GM21723 (cell line): ENCODE data around the gene RADIL.
A peak's percentile ranks its signal among the peaks of the same experiment; 100 is the strongest.

Experiments used
- ATAC-seq: cut with Tn5 transposase; IDR thresholded peaks from one replicate; pipeline ENCODE4 v1.9.1; 2021; ENCODE audit warnings: mild to moderate bottlenecking, moderate library complexity; ENCODE audit not compliant: unreplicated experiment

Gene RADIL

DNA sequence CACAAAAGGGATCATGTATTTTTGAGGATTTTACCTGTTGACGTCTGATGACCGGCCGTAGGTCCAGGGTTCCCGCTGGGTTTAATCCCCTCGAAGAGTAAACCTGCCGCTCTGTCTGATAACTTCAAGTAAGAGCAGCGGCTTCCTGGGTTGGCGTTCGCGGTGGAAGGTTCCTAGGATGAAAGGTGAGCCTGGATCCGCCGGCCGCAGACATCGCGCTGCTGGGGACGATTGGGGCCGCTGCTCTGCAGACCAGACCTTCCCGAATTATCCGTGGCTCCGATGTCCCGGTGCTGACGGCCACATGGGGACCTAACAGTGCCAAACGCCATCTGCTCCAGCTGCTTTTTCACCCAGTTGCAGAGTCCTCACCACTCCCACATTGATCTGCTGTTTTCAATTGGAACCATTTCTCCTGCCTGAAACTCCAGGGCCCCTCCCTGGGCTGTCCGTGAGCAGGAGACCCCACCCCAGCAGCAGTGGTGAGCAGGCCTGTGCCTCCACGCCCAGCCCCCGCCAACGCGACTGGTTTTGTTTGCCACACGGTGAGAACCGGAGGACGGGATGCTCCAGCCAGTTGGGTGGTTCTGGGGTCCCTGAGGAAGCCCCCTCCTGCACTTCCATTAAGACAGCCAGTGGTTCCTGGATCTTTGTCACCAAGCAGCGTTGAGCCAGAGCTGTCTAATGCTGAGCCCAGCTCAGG lies 120.3 kb downstream of the RADIL start:
- no peak for ATAC-seq

DNA sequence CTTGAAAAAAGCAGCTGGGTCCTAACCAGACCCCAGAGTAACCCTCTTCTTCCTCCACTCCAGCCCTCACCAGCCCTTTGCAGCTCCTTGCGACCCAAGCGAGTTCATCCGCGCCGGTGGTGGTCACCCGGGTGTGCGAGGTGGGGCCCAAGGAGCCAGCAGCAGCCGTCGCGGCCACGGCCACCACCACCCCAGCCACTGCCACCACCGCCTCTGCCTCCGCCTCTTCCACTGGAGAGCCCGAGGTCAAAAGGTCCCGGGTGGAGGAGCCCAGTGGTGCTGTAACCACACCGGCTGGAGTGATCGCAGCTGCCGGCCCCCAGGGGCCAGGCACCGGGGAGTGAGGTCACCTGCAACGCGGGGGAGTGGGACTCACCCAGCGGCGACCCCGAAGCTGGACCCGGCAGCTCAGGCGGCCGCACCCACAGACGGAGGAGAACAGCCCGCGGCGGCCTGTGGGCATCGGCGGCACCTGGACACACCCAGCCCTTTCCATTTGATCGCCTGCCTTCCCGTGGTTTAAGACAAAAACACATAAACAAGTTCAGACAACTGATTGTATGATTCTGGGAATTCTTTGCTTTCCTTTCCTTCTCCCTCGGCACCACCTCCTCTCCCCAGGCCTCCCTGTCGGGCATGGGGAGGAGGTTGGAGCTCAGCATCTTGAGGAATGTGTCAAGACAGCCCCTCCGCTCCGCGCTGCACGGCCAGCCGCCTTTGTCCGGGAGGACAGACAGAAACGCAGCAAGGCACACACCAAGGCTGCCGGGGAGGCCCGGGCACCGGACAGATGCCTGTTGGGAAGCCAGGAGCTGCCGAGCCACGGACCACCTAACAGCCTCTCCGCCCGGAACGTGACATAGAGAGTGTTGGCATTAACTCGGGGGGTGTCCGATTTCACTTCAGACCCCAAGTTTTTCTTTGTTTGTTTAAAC lies 121.1 kb downstream of the RADIL start:
- ATAC-seq = no peak

DNA sequence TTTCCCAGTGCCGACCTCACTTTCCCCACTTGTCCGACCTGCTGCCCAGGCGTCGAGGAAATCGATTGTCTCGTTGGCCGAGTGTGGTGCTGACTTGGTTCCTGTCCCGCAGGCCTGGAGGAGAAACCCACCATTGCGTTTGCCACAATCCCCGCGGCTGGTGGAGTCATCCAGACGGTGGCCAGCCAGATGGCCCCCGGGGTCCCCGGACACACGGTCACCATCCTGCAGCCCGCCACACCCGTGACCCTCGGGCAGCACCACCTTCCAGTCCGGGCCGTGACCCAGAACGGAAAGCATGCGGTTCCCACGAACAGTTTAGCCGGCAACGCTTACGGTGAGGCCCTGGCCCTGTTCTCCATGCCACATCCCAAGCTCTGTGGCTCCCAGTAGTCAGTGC lies 122.6 kb downstream of the RADIL start:
- ATAC-seq = no peak

DNA sequence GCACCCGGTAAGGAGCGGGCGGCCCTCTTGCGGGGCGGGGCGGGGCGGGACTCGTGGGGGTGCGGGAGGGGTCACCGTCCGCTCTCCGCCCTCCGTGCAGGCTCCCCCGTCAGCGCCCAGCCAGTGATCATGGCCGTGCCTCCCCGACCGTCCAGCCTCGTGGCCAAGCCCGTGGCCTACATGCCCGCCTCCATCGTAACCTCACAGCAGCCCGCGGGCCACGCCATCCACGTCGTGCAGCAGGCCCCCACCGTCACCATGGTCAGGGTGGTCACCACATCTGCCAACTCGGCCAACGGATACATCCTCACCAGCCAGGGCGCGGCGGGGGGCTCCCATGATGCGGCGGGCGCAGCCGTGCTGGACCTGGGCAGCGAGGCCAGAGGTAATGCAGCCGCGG lies 124.3 kb downstream of the RADIL start:
- no peak for ATAC-seq

DNA sequence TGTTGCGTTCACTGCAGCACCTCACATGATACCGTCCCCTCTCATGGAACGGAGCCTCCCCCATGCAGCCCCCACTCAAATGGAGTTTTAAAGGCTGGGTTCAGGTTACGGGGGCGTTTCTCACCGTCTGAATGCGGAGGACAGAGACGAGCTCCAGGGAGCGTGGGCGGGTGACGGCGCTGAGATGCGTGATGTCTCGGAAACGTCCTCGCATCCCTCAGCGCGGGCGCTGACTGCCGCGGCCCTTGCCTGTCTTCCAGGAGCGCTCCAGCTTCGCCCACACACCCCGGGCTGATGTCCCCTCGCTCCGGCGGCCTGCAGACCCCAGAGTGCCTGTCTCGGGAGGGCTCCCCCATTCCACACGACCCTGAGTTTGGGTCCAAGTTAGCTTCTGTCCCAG lies 124.7 kb downstream of the RADIL start:
- no peak for ATAC-seq

DNA sequence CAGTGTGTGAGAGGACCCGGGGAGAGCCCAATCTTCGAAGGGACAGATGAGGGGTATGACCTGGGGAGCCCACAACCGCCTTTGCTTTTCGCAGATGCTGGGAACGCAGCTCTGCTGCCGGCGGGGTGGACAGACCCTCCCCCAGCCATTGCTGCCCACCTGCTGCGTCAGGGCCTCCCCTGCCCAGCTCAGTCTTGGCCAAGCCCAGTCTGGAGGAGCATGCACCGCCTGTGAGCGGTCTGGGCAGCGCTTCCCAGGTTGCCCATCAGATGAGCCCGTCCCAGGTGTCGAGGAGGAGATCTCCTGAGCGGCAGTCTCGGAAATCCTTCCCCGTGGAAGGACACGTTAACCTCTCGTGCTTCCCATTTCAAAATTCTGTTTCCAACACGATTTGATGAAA lies 125.4 kb downstream of the RADIL start:
- no peak for ATAC-seq

DNA sequence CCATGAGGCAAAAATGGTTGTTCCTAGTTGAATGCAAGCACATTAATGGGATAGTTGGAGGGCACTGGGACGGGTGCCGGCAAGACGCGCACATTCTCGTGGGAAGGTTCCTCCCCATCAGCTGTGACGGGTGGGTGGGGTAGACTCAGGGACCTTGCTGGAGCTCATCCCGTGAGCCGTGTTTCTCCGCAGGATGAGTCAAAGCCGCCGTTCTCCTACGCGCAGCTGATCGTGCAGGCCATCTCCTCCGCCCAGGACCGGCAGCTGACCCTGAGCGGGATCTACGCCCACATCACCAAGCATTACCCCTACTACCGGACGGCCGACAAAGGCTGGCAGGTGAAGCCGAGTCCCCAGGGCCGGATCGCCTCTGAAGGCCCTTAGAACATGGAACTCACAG lies 128.5 kb downstream of the RADIL start:
- no peak for ATAC-seq

DNA sequence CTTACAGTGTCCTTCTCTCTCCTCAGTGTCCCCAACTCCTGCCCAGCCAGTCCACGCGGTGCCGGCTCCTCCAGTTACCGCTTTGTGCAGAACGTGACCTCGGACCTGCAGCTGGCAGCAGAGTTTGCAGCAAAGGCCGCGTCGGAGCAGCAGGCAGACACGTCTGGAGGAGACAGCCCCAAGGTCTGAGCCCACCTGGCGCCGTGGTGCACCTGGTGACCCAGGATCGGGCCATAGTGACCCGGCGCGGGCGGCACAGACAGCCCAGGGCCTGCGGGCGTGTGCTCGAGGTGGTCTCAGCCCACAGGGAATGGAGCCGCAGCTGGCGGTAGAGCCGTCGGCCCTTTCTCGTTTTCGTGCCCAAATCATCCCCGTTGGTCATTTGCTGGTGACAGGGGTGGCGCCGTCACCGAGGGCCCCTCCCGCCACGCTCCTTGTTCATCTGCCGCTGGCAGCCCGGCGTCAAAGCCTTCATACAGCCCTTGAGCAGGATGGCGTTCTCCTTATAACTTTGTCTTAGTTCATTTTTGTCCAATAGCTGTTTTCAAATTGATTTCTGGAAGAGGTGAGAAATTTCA lies 129.0 kb downstream of the RADIL start:
- ATAC-seq = no peak

DNA sequence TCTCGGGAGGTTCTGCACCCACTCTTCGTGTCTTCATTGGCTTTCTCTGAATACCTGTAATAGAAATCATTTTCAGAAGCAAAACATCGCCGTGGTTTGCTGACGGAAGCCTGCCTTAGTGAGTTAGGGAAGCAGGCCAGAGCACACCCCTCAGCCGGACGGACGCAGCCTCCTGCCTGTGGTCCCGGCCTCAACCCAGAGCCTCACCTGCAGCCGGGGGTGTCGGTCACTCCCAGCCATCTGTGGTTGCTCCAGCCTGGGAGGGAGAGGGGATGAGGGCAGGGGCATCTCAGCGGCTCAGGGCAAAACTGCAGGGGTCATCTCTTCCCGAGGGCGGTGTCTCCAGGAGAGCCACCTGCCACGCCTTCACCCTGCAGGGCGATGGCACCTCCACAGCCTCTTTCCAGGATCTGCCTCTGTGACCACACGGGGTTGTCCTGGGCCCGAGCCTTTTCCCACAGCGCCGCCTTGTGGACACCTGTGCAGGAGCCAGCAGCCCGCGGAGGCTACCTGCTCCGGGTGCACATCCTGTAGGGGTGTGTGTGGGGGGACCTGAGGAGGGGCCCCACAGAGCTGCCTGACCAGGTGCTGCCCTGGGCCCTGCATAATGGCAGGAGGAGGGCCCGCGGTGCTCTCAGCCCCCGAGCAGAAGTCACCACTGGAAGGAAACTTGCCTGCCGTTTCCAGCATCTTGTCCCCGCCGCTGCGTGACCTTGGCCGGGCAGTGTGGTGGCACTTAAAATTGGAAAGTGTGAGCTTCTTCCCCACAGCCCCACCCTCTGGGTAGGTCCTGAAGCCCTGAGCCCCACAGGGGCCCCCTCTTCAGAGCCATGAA lies 129.7 kb downstream of the RADIL start:
- ATAC-seq = peak; percentile 82

DNA sequence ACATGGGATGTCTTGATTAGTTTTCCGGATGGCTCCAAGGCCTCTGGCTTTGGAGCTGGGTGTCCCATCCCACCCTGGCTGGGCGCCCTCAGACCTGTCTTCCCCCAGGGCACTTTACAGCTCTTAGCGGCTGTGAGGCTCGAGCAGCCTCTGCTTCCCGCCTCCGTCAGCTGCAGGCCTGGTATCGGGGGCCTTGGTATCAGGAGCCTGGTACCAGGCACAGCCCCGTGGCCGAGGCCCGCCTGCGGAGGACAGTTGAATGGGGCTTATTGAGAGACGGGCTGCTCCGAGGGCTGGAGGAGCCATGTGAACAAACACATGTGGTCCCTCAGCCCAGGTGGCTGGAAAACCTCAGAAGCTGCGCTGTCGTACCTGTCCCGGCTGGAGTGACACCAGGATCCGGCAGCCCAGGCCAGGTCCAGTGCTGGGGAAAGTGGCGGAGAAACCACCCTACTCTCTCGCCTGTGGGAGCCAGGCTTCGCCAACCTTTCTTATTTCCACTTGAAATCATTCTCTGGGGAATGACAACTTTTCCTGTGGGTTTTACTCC lies 132.0 kb downstream of the RADIL start:
- ATAC-seq = no peak

DNA sequence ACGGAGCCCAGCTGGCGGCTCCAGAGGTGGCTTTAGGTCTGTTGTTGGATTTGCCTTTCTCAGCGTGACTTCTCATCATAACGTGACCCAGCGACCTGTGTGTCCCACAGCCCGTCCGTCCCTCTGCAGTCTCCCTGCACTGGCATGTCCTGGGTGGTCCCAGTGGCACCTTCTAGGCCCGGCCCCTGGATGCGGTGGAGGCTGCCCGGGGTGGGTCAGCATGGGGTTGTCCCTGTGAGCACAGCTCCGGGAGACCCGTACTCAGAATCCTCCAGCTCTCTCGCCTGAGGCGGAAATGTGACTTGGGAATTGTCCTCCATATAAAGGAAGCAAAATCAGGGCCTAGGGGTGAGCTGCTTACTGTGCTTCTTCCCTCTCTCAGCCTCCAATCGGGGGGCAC lies 133.7 kb downstream of the RADIL start:
- no peak for ATAC-seq

DNA sequence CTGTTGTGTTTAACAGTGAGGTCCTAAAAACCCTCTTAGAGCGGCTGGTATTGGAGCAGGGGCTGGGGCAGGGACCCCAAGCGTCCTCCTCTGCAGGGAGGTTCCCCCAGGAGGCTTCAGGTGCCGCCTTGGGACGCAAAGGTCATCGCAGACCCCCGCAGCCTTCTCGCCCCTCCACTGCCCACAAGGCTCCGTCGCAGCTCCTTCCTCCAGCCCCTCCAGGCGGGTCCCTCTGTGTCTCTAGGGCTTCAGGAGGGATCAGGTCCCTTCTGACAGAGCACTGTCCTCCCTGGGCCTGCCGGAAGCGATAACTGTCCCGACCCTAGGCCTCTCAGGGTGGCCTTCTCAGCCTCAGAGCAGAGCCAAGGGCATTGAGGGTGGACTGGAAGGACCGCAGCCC lies 134.2 kb downstream of the RADIL start:
- no peak for ATAC-seq
